ENCODE measurements around the gene RAD51B.

GRCh38 chr14:68359022-68359836, 539.6 kb downstream of the RAD51B start:
- TF ChIP-seq CTCF (conservative IDR thresholded peaks at IDR 0.05; ENCODE audit: low read depth, low read length), result no peak
- TF ChIP-seq EZH2 (IDR thresholded peaks at IDR 0.05; ENCODE audit: borderline replicate concordance, low read depth, low read length, poor library complexity, severe bottlenecking), result no peak

Data from A673 (cell line).